GM19467 (cell line): ENCODE data around the gene PITPNM3.
"Not testable (repeated sequence)": the region's sequence is repeated elsewhere in the genome, so short reads cannot be mapped to it uniquely, and the experiment has no call there.

Experiments
- ATAC-seq: cut with Tn5 transposase; IDR thresholded peaks from one replicate; pipeline ENCODE4 v1.9.1; 2021; ENCODE audit warnings: mild to moderate bottlenecking, moderate library complexity; ENCODE audit not compliant: unreplicated experiment

The PITPNM3 gene

DNA sequence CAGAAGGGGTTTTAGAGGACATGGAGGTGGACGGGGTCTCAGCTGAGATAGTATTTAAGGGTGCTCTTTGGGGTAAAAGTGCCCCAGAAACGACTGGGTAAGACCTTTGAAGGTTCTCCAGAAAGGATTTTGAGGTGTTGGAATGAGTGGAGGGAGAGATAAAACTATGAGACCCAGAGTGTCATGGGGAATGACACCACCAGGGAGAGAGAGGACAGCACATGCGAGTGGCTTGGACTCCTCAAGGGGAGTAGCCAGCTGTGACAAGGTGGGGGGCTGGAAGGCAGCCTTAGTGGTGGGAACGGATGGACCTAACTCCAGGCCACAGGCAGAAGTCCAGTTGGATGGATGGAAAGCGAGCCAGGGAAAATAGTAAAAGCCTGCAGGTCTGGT is 19.2 kb upstream of the PITPNM3 start:
- ATAC-seq: no peak

DNA sequence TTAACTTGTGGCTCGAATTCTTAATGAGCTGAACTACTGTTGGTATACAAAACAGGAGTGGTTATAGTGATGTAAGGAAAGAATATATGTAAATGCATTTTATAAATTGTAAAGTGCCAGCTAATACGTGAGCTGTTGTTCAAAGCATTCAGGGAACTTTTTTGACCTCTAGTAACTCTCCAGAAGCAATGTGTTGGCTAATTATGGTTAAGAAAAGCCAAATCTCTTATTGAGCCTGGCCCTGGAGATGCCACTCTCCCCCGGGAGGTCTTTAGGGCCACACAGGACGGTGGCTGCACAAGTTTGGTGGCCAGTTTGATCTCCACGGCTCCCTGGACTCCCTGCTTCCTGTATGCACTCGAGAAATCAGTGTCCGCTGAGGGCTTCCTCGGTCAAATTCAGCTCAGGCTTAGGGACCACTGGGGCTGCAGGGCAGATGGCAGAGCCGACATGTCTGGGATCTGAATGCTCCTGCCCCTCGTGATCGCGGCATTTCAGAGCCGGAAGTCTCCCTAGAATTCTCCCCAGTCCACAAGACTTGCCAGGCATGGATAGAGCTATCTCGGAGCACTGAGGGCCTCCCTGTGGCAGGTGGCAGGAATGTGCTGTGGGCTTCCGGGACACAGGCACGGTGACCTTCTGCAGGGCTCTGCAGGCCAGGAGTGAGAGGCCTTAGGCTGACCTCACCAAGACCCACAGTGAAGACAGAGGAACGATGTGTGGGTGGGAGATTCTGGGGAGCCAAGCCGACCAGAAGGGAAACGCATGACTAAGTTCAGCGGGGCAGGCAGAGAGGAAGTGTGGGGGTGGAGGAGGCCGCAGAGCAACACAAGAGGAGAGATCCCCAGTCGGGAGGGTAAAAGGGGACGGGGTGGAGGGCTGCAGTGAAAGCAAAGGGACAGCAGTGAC is 18.6 kb upstream of the PITPNM3 start:
- no peak for ATAC-seq

DNA sequence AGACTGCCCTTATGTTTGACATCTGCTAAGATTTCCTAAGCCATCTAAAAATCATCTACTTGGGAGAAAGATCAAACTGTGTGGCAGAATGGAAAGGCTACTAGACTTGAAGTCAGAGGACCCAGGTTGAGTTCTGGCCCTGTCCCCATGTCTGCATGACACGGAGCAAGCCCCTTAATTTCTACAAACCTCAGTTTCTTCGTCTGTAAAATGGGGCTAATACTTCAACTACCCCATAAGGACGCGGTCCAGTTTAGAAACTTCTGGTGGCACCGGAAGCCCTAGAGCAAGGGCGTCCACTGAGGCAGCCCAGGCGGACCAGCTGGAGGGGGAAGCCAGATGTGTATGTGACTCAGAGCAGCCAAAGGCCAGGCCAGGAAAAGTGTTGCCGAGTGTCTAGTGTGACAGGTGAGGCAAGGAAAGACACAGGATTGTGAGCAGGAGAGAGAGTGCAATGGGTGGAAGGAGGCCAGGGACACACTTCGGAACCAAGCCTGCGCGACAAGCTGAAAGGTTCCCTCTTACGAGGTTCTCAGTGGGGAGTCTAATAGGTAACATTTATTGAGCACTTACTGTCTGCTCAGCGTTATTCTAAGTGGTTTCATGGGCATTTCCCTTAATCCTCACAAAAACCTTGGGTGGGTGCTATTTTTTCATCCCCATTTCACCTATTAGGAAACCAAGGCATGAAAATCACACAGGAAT is 17.8 kb upstream of the PITPNM3 start:
- no peak for ATAC-seq

DNA sequence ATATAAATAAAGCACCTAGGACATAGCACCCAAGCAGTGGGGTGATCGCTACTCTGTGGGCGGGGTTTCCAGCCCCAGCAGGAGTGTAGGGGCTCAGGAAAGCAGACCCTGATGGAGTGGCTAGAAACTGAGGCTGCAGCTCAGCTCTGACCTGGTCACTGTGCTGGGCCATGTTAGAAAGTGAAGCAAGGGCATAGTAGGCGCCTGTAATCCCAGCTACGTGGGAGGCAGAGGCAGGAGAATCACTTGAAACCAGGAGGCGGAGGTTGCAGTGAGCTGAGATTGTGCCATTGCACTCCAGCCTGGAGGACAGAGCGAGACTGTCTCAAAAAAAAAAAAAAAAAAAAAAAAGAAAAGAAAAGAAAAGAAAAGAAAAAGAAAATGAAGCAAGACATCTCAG is 17.1 kb upstream of the PITPNM3 start:
- ATAC-seq: not testable (repeated sequence)

DNA sequence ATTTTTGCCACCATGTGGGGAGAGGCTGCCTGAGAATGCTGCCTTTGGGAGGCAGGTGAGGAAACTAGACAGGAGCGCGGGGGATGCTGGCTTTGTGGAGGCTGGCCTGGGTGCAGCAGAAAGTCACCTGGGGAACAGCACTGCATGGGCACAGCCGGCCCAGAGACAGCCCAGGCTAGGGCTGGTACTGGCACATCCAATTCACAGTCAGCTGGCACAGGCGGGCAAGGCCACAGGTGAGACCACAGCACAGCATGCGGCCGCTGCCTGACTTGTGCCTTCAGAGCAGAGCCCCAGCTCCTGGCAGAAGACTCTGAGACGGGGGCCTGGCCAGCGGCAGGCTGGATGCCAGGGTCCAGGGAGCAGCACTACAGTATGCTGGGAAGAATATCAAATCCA is 16.6 kb upstream of the PITPNM3 start:
- ATAC-seq: no peak

DNA sequence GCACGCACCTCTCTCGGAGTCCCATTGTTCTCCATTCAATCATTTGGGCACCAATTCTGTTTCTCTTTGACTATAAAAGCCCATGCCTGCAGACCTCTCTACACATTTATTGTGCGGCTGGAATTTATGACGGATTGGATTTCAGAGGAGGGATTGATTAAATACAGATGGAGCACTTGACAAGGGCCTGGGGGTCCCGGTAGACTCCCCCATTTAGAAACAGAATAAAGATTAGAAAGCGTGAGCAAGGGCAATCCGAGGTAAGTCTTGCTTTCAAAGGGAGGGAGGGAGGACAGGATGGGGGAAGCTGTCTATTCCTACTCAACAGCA is 15.1 kb upstream of the PITPNM3 start:
- ATAC-seq: no peak

DNA sequence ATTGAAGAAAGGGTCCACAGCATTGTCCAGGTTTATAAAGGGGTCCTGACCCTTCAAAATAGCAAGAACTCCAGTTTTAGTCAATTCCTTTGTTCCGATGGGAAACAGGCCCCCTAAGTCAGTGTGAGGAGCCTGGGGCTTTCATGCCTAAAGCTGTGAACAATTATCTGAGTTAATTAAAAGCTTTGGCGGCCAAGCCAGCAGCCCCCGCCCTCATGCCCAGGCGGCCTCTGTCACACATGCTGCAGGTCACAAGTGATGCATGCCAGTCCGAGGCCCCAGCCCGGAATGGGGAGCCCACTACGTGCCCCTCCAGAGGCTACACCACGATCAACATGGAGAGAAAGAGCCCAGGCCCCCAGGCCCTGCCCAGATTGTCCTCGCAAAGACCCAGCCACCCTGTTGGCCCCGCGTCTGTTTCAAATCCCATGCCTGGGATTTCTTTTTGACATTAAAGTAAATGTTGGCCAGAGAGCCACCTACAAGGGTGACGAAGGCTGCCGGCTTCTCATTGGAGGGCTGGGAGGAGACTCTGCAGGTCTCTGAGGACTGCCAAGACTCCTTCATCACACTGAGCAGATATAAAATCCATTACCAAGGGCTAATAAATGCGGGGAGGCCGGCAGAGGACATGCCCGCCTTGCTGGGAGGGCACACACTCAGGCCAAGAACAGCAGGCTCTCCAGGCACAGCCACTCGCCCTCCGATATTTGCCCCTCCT is 14.5 kb upstream of the PITPNM3 start:
- ATAC-seq: no peak

DNA sequence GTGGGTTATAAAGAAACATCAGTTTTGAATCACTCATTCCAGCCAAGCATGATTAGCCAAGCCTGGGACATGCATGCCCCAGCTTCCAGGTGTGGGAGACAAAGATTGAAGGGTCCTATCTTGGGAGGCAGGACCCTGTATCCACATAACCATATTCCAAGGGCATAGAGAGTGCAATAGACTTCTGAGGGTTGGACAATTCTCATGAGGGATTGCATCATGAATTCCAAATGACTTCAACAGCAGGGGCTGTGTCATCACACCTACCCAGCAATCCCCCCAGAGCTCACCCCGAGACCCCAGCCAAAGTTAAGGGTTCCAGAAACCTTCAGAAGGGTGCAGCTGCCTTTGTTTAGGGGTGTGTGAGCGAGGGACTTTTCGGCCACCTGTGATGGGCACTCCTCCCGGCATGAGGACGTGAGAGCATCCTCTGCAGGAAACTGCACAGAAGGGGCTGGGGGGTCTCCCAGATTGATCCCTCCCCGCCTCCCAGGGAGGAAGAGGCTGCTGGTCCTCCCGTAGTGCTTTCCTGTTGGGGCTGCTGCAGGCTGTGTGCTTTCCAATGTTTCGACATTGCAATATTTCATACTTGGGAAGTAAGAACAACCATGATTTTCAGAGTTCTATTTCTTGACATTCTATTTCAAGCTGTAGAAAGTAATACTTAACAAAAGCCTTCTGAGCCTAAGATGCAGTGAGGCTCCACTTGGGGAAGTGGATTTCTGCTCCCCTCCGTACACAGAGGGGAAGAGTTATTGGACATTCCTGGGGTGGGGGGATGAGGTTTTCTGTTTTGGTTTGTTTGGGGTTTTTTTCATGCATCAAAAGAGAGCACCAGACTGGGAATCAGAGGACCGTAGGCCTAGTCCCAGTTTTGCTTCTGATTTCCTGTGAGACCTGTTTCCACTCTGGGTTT is 13.3 kb upstream of the PITPNM3 start:
- no peak for ATAC-seq

DNA sequence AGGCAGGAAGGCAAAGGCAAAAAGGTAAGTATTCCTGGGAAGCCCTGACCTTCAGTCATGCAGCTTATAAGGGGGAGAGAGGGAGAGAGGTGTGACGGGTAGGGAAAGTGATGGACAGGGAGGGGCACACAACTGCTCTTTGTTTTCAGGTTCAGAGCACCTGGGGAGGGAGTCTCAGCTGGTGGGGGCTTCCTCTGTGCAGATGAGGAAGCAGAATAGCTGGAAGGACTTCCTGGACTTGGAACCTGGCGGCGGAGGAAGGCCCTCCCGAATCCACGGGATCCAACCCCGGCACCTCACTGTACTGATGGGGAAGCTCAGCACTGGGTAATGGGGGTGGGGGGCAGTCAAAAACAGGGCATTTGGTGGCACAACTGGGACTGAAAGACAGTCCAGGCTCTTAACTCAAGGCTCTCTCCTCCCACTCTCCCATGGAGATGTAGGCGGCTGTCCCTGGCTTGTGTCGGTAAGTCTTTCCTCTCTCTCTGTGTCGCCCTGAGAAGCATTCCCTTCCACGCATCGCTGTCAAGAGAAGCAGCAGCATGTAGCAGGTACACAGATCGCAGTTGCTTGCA is 11.9 kb upstream of the PITPNM3 start:
- no peak for ATAC-seq

DNA sequence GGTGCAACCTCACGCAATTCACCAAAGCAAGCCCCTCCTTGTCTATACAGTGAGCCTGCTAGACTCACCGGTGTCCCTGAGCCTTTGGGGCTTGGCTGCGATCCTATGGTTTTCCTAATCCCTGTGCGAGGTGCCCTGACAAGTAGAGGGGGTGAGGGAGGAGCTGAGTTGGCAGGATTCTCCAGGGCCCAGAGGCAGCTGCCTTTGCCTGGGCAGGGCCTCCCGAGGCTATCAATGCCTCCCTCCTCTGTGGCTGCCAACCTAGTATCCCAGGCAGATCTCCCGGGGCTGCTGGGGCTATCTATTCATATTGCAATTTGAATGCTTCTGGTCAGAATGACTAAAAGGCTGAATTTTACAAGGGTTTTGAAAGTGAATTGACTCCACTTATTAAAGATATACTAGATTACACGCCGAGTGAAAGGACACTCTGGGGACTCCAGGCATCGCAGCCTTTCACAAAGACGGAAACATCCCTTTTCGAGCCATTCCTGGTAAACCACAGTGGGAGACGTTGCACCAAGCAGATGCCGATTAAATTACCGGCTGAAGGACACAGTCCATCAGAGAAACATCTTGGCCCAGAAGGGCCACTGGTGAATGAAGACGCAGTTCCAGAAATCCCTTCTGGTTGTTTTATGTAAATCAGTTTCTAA is 11.3 kb upstream of the PITPNM3 start:
- no peak for ATAC-seq

DNA sequence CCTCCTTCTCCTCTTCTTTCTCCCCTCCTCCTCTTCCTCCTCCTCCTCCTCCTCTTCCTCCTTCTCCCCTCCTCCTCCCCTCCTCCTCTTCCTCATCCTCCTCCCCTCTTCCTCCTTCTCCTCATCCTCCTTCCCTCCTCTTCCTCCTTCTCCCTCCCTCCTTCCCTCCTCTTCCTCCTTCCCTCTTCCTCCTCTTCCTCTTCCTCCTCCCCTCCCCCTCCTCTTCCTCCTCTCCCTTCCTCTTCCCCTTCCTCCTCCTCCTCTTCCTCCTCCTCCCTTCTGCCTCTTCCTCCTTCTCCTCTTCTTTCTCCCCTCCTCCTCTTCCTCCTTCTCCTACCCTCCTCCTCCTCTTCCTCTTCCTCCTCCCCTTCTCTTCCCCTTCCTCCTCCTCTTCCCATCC is 5.1 kb upstream of the PITPNM3 start:
- ATAC-seq: no peak

DNA sequence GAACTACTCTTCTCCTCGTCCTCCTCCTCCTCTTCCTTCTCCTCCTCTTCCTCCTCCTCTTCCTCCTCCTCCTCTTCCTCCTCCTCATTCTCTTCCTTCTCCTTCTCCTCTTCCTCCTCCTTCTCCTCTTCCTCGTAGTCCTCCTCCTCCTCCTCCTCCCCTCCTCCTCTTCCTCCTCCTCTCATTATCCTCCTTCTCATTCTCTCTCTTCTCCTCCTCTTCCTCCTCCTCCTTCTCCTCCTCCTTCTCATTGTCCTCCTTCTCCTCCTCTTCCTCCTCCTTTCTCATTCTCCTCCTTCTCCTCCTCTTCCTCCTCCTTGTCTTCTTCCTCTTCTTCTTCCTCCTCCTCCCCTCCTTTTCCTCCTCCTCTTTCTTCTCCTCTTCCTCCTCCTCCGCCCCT is 4.1 kb upstream of the PITPNM3 start:
- no peak for ATAC-seq

DNA sequence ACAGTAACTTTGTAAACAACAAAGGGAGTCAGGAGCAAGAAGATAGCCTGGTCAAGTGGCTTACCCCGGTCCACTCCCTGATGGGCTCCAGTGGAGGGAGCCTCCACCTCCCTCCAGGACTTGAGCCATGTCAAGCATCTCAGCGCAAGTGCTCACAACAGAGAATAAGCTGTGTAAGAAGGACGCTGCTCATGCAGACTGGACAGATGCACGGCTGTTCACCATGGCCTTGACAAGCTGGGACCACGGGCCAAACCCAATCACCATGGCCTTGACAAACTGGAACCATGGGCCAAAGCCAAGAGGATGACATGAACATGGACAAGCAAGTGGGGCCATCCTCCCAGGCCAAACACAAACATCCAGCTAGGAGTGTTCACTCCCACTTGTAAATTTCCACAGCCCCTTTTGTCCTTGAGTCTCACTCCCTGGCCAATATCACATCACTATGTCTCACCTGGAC is 3.4 kb upstream of the PITPNM3 start:
- ATAC-seq: no peak

DNA sequence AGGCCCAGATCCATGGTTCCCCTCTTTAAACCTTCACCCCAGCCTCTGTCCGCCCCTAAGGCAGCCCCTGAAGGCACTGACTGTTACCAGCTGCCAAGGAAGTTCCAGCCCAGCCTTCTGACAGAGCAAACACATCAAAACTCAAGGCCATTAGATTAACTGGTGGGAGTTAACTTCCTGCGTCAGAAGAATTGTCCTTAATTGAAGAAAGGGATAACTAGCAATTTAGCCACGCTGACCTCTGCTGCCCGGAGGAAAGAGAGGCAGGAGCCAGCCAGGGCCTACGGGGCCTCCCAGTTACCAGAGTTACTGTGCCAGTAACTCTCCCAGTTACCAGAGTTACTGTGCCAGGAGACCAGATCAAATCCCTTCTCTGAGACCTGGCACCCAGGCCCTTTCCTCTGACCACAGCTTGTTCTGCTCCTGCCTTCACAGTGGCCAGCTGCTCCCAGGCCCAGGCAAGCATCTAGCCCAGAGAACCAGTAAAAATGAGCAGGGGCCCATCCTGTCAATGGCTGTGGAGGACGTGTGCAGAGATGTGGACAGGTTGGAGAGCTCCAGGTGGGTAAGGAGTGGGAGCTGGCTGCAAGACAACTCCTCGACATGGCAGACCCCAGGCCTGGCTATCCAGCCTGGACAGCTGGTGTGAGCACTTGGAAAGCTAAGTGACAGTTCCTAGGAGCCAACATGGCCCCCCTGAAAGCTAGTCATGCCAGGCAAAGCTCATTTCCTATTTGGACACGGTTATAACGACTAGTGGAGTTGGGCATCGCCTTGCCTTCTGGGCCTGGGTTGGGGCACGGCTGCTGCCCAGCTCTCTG is 2.8 kb upstream of the PITPNM3 start:
- ATAC-seq: no peak

DNA sequence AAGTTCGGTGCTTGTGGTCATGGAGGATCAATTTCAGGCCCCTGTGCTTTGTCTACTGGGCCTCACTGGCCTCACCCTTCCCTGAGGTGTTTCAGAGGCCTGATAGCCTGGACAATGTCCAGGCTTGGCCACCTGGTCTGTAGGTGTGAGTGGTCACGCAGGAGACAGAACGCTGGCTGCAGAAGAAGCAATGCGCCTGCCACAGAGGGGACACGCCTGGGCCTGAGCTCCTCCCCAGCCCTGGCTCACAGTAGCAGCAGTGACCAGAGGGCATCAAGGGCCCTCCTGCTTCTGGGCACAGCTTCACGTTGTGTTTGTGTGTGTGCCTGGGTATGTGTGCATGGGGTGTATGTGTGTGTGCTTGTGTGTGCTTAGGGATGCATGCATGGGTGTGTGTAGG is 1.9 kb upstream of the PITPNM3 start:
- ATAC-seq: no peak

DNA sequence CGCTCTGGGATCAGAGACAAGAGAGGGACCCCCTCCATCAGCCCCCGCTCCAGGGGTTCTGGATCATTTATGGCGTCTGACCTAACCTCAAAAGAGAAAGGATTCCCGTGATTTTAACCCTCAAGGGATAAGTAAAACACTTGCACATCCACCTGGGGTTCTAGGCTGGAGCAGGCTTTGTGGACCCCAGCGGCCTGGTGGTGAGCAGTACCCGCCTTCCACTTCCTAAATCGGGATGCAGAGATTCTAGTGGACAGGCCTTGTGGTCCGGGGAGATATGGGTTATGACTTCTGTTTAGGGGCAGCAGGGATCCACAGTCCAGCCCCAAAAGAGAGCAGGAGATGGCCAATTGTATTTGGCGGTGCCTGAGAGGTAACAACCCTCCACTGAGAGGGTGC is 684 bp upstream of the PITPNM3 start:
- ATAC-seq: no peak

DNA sequence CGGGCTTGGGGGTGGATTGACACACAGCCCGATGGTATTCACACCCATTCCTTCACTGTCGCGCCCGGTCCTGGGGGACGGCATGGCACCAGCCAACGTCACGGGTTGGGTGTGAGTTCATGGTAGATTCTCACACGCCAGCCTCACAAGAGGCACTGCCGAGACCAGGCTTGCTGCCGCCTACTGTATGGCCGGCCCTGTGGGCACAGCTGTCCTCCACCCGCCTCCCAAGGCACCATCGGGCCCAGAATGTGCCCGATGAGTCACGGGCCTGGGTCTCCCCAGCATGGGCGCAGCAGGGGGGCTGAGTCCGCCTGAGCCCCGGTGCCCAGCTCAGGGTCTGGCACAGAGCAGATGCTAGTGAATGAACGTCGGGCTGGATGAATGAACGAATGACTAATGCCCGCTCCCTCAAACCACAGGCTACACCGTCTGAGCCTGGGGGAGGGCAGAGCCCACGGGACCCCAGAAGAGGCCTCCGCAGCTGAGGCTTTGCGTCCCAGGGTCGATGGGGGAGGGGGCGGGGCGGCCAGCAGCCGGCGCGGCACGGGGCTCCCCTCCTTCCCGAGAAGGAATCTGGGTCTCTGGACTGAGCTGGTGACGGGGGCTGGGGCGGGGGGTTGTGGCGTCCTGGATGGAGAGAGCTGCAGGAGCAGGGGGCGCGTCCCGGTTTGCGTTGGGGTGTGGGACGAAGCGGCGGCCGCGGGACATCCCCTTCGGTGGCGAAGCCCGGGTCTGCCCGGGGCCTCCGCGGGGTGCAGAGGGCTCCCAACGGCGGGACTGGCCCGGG is 829 bp downstream of the PITPNM3 start:
- no peak for ATAC-seq

DNA sequence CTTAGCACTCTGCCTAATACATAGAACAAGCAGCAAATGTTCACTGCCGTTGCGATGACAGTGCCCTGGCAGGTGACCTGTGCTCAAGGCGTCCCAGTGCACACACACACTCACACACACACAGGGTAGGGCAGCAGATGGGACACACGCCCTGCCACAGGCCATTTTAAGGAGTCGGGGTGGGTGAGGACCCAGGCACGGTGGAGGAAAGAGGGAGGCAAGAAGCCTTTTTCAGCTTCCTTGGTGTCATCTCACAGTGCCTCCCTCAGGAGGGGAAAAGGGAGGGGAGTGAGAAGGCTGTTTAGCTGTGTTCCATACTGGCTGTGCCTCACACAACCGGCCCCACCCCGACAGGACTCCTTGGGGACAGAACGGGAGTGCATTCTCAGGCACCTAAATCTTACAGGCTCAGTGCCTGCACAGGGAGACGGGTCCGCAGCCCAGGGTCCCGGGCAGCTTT is 1.5 kb downstream of the PITPNM3 start:
- ATAC-seq: no peak
